ENCODE data around the gene CBX6.

The CBX6 gene

DNA sequence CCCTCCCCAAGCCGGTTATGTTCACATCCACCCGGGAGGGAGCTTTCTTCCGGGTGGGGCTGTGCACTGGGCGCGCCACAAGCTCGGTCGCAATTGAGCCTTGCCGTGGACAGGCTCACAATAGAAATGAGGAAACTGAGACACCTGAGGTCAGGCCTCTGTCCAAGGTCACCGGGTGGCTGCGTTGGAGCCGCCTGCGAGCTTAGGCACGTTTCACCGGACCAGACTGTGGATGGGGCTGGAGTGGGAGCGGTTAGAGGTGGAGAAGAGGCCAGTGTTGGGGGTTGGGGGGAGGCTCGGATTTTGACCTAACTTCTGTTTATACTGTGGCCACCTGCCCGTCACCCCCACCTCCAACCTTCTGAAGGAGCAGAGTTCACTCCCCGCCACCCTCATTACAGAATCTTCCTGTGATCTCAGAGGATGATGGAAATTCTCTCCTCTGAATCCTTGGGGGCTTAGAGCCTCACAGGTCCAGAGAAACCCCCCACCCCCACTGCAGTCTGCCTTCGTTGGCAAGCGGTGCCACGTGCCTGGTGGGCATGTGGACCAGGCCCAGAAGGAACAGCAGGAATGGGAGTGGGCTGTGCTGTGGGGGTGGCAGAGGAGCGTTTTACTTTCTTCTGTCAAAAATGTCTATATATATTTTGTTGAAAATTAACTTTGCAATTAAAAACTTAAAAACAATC lies 27.6 kb downstream of the CBX6 start:
- DNase-seq (ENCODE audit: low read depth): no peak
- TF ChIP-seq POLR2A (IDR thresholded peaks at IDR 0.05; ENCODE audit: extremely low read depth, insufficient read length): no peak
- TF ChIP-seq MYC (IDR thresholded peaks at IDR 0.05; ENCODE audit: low read depth, low read length): no peak
- TF ChIP-seq, protein P1, sequence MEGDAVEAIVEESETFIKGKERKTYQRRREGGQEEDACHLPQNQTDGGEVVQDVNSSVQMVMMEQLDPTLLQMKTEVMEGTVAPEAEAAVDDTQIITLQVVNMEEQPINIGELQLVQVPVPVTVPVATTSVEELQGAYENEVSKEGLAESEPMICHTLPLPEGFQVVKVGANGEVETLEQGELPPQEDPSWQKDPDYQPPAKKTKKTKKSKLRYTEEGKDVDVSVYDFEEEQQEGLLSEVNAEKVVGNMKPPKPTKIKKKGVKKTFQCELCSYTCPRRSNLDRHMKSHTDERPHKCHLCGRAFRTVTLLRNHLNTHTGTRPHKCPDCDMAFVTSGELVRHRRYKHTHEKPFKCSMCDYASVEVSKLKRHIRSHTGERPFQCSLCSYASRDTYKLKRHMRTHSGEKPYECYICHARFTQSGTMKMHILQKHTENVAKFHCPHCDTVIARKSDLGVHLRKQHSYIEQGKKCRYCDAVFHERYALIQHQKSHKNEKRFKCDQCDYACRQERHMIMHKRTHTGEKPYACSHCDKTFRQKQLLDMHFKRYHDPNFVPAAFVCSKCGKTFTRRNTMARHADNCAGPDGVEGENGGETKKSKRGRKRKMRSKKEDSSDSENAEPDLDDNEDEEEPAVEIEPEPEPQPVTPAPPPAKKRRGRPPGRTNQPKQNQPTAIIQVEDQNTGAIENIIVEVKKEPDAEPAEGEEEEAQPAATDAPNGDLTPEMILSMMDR (IDR thresholded peaks at IDR 0.05; ENCODE audit: low read depth, low read length): no peak
- TF ChIP-seq, protein P2, sequence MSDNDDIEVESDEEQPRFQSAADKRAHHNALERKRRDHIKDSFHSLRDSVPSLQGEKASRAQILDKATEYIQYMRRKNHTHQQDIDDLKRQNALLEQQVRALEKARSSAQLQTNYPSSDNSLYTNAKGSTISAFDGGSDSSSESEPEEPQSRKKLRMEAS (IDR thresholded peaks at IDR 0.05; ENCODE audit: low read depth, low read length): no peak
- no peak overlapping the region for H3K4me3 ChIP-seq (ENCODE audit: low read depth, low read length)

DNA sequence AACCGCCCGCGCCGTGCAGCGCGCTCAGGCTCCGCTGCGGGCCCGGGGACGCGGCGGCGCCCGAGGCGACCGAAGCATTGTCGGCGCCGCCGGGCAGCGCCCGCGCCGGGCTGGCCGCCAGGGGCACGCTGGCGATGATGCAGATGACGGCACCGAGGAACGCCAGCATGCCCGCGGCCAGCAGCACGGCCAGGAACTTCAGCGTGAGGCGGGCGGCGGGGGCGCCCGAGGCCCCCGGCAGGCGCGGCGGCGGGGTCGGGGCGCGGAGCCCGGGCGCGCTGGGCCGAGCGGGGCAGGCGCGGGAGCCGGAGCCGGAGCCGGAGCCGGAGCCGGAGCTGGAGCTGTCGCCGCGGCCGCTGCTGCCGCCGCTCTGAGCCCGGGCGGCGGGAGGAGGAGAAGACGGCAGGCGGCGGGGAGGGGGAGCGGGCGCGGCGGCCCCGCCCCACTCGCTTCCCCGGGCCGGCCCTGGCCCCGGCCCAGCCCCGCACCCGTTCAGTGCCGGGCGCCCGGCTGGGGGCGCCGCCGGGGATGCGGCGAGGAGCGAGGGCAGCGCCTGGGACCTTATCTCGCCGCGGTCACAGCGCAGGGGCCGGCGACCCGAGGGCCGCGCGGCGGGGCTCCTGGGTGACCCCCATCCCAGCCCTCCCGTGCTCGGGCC lies 28.2 kb downstream of the CBX6 start, which contains the start of gene NPTXR:
TSS of gene NPTXR (minus strand) at position 372 of the 658 bp plus-strand sequence.
- peak; percentile 59 for DNase-seq (ENCODE audit: low read depth)
- no peak for TF ChIP-seq MYC (IDR thresholded peaks at IDR 0.05; ENCODE audit: low read depth, low read length)
- TF ChIP-seq, protein P1 (IDR thresholded peaks at IDR 0.05; ENCODE audit: low read depth, low read length): no peak
- no peak for TF ChIP-seq POLR2A (IDR thresholded peaks at IDR 0.05; ENCODE audit: extremely low read depth, insufficient read length)
- TF ChIP-seq, protein P2 (IDR thresholded peaks at IDR 0.05; ENCODE audit: low read depth, low read length): no peak
- H3K4me3 ChIP-seq (ENCODE audit: low read depth, low read length): no peak within 1 kb of the TSS

DNA sequence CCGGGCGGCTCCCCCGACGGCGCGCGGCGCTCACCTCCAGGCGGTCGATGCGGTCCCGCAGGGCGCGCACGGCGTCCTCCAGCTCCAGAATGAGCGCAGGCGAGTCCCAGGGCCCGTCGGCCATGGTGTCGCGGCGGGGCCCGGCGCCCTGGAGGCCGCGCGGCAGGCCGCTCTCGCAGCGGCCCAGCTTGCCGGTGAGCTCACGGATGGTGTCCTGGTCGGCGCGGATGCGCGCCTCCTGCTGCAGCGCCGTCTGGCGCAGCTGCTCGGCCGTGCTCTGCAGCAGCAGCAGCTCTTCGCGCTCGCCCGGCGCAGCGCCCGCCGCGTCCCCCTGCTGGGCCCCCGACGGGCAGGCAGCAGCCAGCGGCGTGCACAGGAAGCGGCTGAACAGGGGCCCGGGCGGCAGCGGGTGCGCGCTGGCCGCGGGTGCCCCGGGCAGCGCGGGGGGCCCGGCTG lies 28.8 kb downstream of the CBX6 start:
- DNase-seq (ENCODE audit: low read depth): peak; percentile 80
- no peak overlapping the region for H3K4me3 ChIP-seq (ENCODE audit: low read depth, low read length)
- TF ChIP-seq, protein P1 (IDR thresholded peaks at IDR 0.05; ENCODE audit: low read depth, low read length): no peak
- TF ChIP-seq MYC (IDR thresholded peaks at IDR 0.05; ENCODE audit: low read depth, low read length): no peak
- TF ChIP-seq POLR2A (IDR thresholded peaks at IDR 0.05; ENCODE audit: extremely low read depth, insufficient read length): no peak
- TF ChIP-seq, protein P2 (IDR thresholded peaks at IDR 0.05; ENCODE audit: low read depth, low read length): no peak

DNA sequence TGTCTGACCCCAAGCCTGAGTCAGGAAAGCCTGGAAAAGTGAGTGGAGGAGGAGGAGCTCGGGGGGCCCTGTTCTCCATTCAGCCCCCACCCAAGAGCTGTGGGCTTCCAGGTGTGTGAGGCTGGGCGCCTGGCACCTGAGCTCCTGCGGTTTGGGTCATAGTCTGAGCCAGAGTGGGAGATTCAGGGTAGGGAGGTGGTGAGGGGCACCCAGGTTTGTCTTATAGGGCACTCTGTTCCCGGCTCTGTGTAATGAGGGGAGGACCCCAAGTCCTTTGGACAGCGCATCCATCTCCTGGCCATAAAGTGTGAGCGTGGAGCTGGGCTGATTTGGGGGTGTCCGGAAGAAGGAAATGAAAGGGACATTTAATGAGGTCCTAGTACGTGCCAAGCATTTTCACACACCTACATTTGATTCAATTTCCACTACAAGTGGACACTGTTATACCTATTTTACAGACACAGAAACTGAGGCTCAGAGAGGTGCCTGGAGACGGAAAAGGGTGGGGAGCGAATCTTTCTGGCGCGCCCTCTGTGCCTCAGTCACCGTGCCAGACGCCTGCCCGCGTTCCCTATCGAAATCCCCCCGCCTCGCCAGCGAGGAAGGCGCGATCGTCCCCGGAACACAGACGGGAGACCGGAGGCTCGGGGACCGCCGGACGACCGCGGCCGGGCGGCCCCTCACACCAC lies 29.4 kb downstream of the CBX6 start:
- TF ChIP-seq, protein P1 (IDR thresholded peaks at IDR 0.05; ENCODE audit: low read depth, low read length): no peak
- TF ChIP-seq, protein P2 (IDR thresholded peaks at IDR 0.05; ENCODE audit: low read depth, low read length): no peak
- TF ChIP-seq MYC (IDR thresholded peaks at IDR 0.05; ENCODE audit: low read depth, low read length) (no peak), POLR2A (IDR thresholded peaks at IDR 0.05; ENCODE audit: extremely low read depth, insufficient read length) (no peak)
- no peak for DNase-seq (ENCODE audit: low read depth)
- no peak overlapping the region for H3K4me3 ChIP-seq (ENCODE audit: low read depth, low read length)

DNA sequence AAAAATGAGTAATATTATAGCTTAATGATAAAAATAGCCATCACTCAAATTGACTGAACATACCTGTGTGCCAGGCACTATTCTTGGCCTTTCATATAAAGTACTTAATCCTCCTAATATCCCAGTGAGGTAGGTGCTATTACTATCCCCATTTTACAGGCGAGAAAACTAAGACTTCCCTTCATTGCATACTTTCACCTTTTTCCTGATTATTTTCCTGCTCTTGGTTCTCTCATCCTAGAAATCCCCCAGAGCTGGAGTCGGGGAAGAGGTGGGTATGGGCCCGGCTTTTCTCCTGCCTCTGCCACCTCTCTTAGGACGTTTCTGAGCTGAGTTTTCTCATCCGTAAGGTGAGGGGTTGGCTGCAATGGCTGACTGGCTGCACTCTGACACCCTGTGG lies 30.4 kb downstream of the CBX6 start:
- TF ChIP-seq, protein P2 (IDR thresholded peaks at IDR 0.05; ENCODE audit: low read depth, low read length): no peak
- TF ChIP-seq POLR2A (IDR thresholded peaks at IDR 0.05; ENCODE audit: extremely low read depth, insufficient read length) (no peak), MYC (IDR thresholded peaks at IDR 0.05; ENCODE audit: low read depth, low read length) (no peak)
- TF ChIP-seq, protein P1 (IDR thresholded peaks at IDR 0.05; ENCODE audit: low read depth, low read length): no peak
- DNase-seq (ENCODE audit: low read depth): no peak

More for the DNA sequence above, 30.4 kb downstream of the CBX6 start:
- H3K4me3 ChIP-seq (ENCODE audit: low read depth, low read length): no peak overlapping the region
